NCI-H146 treated with DMSO at 0.1 percent for 48 hours (cell line): ENCODE results near the gene PNPLA6.
"Not testable (repeated sequence)": the region's sequence is repeated elsewhere in the genome, so short reads cannot be mapped to it uniquely, and the experiment has no call there.

Experiments used
- DNase-seq: peaks from one replicate; lab custom pipeline; 2025; ENCODE audit not compliant: unreplicated experiment; lab: John Stamatoyannopoulos, UW

PNPLA6 gene

DNA sequence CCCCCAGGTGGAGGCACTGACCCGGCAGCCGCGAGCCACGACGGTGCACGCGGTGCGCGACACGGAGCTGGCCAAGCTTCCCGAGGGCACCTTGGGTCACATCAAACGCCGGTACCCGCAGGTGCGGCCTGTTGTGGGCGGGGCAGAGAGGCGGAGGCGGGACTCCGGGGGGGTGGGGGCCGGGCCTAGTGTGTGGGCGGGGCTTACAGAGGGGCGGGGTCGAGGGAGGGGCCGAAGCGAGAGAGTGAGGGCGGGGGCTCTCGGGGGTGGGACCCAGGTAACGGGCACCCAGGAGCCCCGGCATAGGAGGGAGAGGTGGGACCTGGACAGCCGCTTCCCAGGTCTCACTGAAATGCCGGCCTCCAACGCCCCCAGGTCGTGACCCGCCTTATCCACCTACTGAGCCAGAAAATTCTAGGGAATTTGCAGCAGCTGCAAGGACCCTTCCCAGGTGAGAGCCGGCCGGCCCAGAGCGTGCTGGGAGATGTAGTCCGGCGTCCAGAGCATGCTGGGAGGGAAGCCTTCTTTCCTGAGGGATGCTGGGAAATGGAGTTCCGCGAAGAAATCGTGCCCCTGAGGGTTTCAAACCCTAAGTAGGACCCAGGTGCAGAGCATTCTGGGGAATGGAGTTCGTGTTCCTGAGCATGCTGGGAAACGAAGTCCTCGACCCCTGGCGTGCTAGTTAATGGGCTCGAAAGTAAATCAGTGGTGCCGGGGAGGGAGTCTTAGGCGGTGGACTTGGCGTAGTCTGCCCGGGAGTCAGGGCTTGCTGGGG lies 15.7 kb downstream of the PNPLA6 start:
- peak; percentile 17 for DNase-seq

DNA sequence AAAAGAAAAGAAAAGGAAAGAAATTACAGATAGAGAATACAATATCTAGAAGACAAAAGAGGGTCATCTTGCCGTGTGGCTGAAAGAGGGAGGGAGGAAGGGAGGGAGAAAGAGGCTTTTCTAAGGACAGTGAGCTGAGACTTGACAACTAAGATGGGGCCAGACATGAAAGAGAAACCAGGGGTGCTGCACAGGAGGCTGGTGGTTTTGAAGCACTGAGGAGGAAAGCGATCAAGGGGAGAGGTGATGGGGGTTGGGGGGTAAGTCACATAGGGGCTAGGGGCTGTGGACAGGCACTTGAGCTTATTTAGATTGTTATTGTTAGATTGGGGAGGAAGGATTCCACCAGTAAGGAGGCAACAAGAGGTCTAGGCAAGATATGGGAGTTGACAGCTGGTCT lies 17.3 kb downstream of the PNPLA6 start:
- DNase-seq = no peak

DNA sequence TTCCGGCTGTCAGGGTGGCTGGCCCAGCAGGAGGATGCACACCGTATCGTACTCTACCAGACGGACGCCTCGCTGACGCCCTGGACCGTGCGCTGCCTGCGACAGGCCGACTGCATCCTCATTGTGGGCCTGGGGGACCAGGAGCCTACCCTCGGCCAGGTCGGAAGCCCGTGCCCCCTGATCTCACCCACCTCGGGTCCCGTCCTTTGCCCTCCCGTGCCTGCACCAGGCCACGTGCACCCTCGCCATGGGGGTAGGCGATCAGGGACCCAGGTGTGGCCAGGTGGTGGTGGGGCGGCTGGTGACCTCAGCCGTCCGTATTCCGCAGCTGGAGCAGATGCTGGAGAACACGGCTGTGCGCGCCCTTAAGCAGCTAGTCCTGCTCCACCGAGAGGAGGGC lies 19.0 kb downstream of the PNPLA6 start:
- no peak for DNase-seq

DNA sequence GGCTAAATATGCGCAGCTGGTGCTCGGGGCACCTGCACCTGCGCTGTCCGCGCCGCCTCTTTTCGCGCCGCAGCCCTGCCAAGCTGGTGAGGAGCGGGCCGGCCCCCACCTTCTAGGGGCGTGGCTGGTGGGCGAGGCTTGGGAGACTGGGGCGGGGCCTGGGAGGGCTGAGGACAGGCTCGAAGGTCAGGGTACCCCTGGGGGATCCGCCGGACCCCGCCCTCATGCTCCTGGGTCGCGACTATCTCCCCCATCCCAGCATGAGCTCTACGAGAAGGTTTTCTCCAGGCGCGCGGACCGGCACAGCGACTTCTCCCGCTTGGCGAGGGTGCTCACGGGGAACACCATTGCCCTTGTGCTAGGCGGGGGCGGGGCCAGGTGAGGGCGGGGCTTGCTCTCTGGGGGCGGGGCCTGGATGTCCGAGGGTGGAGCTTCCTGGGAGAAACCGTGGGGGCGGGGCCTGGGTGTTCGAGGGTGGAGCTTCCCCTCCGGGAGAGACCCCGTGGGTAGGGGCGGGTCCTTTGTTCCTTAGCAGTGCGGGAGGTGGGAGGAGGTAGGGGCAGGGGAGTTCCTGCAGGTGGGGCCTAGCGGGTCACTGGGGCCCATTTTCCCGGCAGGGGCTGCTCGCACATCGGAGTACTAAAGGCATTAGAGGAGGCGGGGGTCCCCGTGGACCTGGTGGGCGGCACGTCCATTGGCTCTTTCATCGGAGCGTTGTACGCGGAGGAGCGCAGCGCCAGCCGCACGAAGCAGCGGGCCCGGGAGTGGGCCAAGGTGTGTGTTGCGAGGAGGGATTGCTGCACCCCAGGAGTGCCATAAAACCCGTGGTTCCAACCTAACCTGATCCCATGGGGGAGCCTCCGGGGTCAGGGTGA lies 19.7 kb downstream of the PNPLA6 start:
- DNase-seq = no peak

DNA sequence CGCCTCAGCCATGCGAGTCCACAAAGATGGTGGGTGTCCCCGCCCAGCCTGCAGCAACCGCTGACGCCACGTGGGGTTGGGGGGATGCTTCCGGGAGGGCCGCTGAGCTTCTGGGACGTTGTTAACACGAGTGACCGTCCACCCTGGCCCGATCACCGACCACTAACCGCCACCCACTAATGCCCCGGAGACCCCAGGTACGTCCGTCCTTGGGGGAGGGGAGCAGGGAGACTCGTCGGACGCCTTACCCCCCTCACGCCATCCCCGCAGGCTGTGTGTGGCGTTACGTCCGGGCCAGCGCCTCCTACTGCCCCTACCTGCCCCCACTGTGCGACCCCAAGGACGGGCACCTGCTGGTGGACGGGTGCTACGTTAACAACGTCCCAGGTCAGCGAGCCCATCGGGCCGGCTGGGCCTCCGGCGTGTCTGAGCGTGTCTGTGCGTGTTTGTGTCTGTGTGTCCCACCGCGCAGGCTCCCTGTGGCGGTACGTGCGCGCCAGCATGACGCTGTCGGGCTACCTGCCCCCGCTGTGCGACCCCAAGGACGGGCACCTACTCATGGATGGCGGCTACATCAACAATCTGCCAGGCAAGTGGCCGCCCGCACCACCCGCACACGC lies 21.3 kb downstream of the PNPLA6 start:
- no peak for DNase-seq

DNA sequence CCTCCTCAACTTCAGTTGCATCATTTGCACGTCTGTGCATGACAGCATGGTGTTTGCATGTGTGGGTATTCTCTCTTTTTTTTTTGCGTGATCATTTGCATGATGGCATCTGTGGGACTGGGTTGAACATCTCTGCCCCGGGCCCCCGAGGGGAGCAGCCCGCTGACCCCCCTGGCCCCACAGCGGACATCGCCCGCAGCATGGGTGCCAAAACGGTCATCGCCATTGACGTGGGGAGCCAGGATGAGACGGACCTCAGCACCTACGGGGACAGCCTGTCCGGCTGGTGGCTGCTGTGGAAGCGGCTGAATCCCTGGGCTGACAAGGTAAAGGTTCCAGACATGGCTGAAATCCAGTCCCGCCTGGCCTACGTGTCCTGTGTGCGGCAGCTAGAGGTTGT lies 23.1 kb downstream of the PNPLA6 start:
- no peak for DNase-seq

DNA sequence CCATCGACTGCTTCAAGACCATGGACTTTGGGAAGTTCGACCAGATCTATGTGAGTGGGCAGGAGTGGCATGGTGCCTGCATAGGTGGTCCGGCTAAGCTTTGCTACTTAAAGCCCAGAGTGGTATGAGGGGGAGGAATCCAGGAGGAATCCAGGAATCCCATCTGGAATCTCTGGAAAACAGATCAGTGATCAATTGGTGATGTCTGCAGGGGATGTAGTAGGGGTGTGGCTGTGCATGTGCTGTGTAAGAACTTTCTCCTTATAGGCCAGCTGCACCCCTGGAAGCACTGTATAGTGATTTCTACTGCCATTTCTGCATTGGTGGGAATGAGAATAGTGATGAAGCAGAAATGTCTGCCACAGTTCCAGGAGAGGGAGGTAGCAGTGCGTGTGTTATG lies 23.6 kb downstream of the PNPLA6 start:
- DNase-seq = no peak

DNA sequence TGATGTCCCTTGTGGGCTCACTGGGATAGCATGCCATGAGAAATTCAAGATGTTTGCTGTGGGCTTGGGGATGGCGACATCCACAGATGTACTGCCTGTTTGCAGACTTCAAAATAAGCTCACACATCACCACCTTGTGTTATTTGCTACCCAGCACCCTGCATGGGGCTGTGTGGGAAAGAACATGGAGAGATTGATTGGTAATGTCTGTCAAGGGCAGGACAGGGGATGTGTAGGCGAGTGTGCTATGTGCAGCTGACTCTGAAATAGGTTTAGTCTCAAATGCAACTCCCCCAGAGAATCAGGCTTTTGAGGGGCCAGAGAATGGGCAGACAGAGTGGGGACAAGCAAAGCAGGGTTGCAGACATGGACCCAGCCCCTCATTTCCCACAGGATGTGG lies 24.7 kb downstream of the PNPLA6 start:
- no peak for DNase-seq

DNA sequence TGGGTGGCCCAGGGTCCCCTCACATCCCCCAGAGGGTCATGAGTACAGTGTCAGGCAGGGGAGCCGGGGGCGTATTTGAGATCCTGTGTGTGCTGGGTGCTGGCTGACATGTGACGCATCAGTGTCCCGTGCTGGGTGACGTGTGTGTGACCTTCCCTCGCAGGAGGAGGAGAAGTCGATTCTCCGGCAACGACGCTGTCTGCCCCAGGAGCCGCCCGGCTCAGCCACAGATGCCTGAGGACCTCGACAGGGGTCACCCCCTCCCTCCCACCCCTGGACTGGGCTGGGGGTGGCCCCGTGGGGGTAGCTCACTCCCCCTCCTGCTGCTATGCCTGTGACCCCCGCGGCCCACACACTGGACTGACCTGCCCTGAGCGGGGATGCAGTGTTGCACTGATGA lies 25.8 kb downstream of the PNPLA6 start:
- no peak for DNase-seq

DNA sequence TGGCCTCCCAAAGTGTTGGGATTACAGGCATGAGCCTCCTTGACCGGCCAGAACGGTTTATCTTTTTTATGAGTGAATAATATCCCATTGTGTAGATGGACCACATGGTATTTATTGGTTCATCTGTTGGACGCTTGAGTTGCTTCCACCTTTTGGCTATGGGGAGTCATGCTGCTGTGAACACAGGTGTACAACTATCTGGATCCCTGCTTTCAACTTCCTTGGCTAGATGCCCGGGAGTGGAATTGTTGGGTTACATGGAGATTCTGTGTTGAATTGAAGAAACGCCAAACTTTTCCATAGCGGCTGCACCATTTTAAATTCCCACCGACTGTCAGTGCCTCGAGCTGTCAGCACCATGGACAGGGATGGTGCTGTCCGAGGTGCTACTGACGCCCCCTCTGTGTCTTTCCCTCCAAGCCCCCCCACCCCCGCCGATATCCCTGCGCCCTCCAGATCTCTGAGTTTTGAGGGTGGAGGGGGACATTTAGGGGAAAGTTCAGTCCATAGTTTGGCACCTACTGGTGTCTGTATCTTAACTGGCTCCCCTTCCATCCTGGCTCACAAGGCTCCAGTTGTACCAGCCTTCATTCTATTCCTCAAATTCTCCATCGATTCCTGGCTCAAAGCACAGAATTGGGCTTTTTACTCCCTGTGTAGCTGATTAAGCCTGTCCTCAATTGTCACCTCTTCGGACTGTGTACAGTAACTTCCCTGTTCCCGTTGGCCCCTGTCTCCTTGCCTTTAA lies 27.3 kb downstream of the PNPLA6 start:
- no peak for DNase-seq

DNA sequence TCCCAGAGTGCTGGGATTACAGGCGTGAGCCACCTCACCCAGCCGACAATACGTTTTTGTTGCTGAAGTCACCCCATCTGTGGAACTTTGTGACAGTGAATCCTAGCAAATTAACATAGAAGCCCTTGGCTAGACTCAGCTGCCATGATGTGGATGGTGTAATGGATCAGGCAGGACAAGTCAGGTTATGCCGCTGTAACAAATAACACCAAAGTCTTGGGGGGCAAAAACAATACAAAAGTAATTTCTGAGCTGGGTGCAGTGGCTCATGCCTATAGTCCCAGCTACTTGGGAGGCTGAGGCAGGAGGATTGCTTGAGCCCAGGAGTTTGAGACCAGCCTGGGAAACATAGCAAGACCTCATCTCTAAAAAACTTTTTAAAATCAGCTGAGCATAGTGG lies 29.3 kb downstream of the PNPLA6 start:
- no peak for DNase-seq

DNA sequence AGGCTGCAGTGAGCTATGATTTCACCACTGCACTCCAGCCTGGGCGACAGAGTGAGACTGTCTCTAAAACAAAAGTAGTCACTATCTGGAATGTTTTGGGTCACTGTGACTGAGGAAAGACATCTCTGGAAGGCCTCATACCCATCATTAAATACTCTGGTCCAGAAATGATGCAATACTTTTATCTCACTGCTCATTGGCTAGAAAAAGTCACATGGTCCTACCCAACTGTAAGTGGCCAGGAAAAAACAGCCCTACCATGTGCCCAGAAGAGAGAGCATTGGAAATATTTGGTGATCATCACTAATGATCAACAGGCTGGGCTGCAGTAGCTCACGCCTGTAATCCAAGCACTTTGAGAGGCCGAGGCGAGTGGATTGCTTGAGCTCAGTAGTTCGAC lies 29.8 kb downstream of the PNPLA6 start:
- no peak for DNase-seq

DNA sequence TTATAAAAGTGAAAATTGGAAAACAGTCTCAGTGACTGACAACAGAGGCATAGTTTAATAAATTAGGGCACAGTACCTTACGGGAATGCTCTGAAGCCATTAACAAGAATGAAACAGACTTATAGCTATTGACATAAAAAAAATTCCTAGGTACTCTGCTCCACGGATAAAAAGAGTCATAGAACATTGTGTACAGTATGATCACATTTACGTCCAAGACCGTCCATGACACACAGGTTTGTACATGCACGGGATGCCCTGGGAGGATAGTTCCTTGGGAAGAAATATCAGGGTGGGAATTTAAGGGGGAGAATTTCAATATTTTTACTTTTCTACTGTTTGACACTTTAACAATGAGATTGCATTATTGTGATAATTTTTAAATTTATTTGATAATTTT lies 35.2 kb downstream of the PNPLA6 start:
- DNase-seq = no peak

DNA sequence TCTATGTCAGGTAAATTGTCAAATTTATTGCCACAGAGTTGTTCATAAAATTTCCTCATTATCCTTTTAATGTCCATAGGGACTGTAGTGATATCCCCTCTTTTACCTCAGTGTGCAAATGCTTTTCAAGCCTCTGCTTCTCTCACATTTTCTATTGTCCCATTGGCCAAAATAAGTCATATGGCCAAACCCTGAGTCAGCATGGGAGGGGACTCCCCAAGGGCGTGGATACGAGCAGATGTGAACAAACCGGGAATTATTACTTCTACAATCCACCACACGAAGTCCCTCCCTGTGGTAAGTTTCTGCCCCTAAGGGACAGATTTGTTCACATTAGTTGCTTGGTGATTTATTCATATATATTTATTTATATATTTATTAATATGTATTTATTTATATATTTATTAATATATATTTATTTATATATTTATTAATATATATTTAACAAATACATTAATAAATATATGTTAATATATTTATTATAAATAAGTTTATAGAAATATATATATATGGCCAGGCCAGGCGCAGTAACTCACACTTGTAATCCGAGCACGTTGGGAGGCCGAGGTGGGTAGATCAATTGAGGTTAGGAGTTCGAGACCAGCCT lies 40.0 kb downstream of the PNPLA6 start:
- no peak for DNase-seq

DNA sequence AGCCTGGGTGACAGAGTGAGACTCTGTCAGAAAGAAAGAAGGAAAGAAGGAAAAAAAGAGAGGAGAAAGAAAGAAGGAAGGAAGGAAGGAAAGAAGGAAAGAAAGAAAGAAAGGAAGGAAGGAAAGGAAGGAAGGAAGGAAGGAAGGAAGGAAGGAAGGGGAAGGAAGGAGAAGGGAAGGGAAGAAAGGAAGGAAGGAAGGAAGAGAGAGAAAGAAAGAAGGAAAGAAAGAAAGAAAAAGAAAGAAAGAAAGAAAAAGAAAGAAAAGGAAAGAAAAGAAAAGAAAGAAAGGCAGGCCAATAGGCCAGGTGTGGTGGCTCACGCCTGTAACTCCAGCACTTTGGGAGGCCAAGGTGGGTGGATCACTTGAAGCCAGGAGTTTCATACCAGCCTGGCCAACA lies 41.9 kb downstream of the PNPLA6 start:
- not testable (repeated sequence) for DNase-seq

DNA sequence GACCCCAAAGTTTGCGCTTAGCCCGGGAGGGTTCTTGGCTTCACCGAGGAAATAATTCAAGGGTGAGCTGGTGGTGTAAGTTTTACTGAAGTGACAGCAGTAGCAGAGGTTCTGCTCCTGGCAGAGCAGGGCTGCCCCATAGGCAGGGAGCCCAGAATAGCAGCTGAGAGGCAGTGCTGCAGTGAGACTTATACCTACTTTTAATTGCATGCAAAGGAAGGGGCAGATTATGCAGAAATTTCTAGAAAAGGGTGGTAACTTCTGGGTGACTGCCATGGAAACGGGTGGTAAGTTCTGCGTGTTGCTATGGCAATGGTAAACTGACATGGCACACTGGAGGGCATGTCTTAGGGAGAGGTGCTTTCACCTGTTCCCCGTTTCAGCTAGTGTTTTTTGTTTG lies 42.6 kb downstream of the PNPLA6 start:
- DNase-seq = no peak

DNA sequence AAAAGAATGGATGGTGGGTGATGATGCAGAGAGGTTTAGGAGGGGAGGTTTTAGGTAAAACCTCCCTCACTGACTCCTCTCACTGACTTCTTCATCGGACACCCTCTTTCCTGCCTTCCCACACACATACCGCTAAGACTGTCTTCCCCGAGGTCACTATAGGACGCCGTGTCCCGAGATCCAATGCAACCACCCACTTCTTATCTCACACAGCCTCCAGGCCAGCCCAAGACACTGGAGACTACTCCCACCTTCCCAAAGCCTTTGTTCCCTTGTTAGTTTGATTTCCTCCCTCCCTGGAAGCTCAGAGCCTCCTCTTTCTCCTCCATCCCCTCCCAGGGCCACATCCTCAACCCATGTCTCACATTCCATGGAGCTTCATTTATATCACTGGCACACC lies 43.7 kb downstream of the PNPLA6 start:
- no peak for DNase-seq

DNA sequence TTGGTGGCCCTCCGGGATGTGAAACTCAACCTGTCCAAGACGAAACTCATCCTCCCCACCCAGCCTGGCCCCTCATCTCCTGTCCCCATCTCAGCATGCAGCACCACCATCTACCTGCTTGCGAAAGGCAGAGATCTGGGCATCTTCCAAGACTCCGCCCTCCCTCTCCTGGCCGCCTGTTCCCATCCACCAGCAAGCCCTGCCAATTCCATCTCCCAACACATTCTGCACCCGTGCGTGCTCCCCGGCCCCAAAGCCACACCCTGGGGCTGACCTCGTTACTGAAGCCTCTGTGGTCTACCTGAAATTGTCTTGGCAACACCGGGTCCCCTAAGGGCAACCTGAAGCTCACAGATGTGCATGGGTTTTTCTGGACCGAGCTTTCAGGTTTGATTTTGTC lies 46.9 kb downstream of the PNPLA6 start:
- DNase-seq = no peak

DNA sequence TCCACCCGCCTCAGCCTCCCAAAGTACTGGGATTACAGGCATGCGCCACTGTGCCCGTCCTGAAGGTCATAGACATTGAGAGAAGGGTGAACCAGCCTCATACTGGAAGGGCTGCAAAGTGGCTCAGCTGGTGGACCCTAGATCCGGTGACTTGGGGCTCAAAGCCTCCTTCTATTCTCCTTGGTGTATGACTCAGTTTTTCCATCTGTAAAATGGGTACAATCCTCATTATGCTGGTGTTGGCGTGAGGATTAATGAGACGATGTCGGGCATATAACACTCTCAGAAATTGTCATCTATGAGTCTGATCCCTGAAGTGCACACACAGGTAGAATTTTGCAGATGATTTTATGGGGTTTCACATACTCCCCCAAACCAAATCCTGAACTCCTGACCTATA lies 54.3 kb downstream of the PNPLA6 start:
- DNase-seq = no peak

DNA sequence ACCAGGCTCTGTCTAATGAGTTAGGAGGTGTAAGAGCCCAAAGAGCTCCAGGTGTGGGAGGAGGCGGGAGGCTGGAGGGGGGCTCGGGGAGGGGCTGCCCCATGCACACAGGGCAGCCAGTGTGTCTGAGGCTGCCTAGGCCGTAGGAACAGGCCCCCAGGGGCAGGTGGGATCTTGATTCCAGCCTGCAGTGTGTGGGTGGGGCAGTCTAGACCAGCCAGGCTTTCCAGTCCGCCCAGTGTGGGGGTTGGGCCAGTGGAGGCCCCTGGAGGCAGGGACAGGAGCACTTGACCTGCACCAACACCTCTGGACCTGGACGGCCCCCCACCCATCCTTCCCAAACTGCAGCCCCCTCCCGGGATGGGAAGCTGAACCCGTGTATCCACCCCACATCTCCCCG lies 54.7 kb downstream of the PNPLA6 start:
- DNase-seq = no peak
